A673 (cell line): ENCODE measurements around the gene CCZ1B. TPM values are rescaled to one million over a fixed set of nuclear protein-coding genes. Genes with fewer than 3 reads are reported as not detected.
"Not testable (repeated sequence)": the region's sequence is repeated elsewhere in the genome, so short reads cannot be mapped to it uniquely, and the experiment has no call there.

Experiments
- BruUV-seq: library from RNA; stranded (reverse); fragments of 400-500 nt; replicated peaks from 2 replicates; lab custom pipeline; 2021; lab: Mats Ljungman, UMichigan
- CTCF ChIA-PET: fragments of 300-600 bp; sonication (Branson Sonifier 250); formaldehyde crosslinking; loops from one replicate; lab custom pipeline; 2022; ENCODE audit warnings: antibody characterized with exemption; lab: Charles Lee
- POLR2A ChIA-PET: fragments of 300-600 bp; sonication (Branson Sonifier 250); formaldehyde crosslinking; loops from one replicate; lab custom pipeline; 2022; ENCODE audit warnings: antibody characterized with exemption; ENCODE audit not compliant: low non-redundant PET; lab: Charles Lee
- DNase-seq: peaks from one replicate; pipeline ENCODE4 v3.0.0-alpha.2; 2015; ENCODE audit warnings: low spot score
- H3K27ac ChIP-seq: fragments of 200-600 bp; sonication (generic); 2 replicates; pipeline ENCODE4 v1.5.1; 2016; ENCODE audit warnings: mixed run types, low read depth, mild to moderate bottlenecking, mixed read lengths, antibody characterized with exemption, low read length; ENCODE audit not compliant: poor library complexity, severe bottlenecking
- H3K27me3 ChIP-seq: fragments of 200-600 bp; sonication (generic); replicated peaks from 2 replicates; pipeline ENCODE4 v1.6.1; 2017; ENCODE audit warnings: mixed run types, low read depth, mild to moderate bottlenecking, mixed read lengths, antibody characterized with exemption, low read length; ENCODE audit not compliant: insufficient read depth, poor library complexity
- H3K36me3 ChIP-seq: fragments of 200-600 bp; sonication (generic); 2 replicates; pipeline ENCODE4 v1.6.1; 2016; ENCODE audit warnings: mixed run types, mild to moderate bottlenecking, mixed read lengths, antibody characterized with exemption, low read length; ENCODE audit not compliant: insufficient read depth, poor library complexity, severe bottlenecking
- H3K4me1 ChIP-seq: fragments of 200-600 bp; sonication (generic); 2 replicates; pipeline ENCODE4 v1.6.1; 2017; ENCODE audit warnings: mixed run types, mild to moderate bottlenecking, mixed read lengths, antibody characterized with exemption, low read length; ENCODE audit not compliant: insufficient read depth, poor library complexity, severe bottlenecking
- H3K4me3 ChIP-seq: fragments of 200-600 bp; sonication (generic); 2 replicates; pipeline ENCODE4 v1.5.1; 2016; ENCODE audit warnings: low read depth, mixed run types, mild to moderate bottlenecking, mixed read lengths, low read length; ENCODE audit not compliant: poor library complexity, severe bottlenecking
- H3K9me3 ChIP-seq: fragments of 200-600 bp; sonication (generic); 2 replicates; pipeline ENCODE4 v1.6.1; 2016; ENCODE audit warnings: mixed run types, low read depth, mild to moderate bottlenecking, mixed read lengths, antibody characterized with exemption, low read length; ENCODE audit not compliant: poor library complexity, severe bottlenecking
- intact Hi-C: fragments of 100-400 bp; cut with micrococcal nuclease; formaldehyde crosslinking; loops from one replicate; pipeline ENCODE4 v1.10.0; 2022; ENCODE audit not compliant: unreplicated experiment
- total RNA-seq: library from RNA; stranded (reverse); gene quantifications from 2 replicates; pipeline ENCODE4 v1.2.3, GENCODE V29; 2021

The CCZ1B gene
- total RNA-seq, 1 experiment from 2014 or later, result 72.0 TPM

DNA sequence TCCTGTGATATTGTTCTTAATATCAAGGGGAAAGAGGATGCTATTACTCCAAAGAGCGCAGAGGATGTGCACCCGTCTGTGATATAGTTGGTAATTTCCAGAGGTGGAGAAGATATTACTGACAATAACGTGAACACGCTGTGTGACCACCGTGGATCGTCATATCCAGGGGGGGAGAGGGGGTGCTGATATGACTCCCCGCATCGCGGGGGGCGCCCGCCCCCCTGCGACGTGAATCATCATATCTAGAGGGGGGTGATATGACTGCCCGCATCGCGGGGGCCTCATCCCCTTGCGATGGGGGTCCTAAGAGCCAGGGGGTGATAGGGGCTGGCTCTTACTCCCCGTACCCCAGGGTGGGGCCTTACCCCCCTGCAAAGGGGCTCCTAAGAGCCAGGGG is 21.7 kb upstream of the CCZ1B start:
- POLR2A ChIA-PET, H3K4me1 ChIP-seq, H3K36me3 ChIP-seq, BruUV-seq, H3K4me3 ChIP-seq, H3K9me3 ChIP-seq, intact Hi-C loops, H3K27ac ChIP-seq, DNase-seq, CTCF ChIA-PET, H3K27me3 ChIP-seq: not testable (repeated sequence)

GRCh38 chr7:6845971-6846449 is 19.9 kb upstream of the CCZ1B start:
- CTCF ChIA-PET, H3K36me3 ChIP-seq, intact Hi-C loops, H3K27ac ChIP-seq, H3K4me1 ChIP-seq, BruUV-seq, H3K9me3 ChIP-seq, DNase-seq, H3K4me3 ChIP-seq, POLR2A ChIA-PET, H3K27me3 ChIP-seq: not testable (repeated sequence)

- H3K36me3 ChIP-seq, BruUV-seq, H3K27me3 ChIP-seq, POLR2A ChIA-PET, CTCF ChIA-PET, H3K27ac ChIP-seq, DNase-seq, H3K4me3 ChIP-seq, intact Hi-C loops, H3K4me1 ChIP-seq, H3K9me3 ChIP-seq: not testable (repeated sequence)
Observed at GRCh38 chr7:6843654-6844053, 17.6 kb upstream of the CCZ1B start.

DNA sequence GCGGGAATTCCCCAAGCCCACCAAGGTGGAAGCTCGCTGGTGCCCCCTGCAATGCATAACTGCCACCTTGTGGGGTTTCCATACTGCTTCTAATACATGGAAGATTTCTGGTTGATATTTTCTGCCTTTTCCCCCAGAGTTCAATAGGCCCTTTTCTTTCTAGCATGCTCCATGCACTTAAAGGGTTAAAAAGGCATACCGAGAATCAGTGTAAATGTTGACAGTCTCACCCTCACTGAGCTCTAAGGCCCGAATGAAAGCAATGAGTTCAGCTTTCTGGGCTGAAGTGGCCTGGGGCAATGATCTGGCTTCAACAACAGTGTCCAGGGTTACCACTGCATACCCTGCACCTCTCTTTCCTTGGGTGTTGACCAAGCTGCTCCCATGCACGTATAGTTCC is 17.0 kb upstream of the CCZ1B start:
- DNase-seq, H3K36me3 ChIP-seq, POLR2A ChIA-PET, H3K27me3 ChIP-seq, H3K27ac ChIP-seq, intact Hi-C loops, H3K4me3 ChIP-seq, BruUV-seq, H3K9me3 ChIP-seq, H3K4me1 ChIP-seq, CTCF ChIA-PET: not testable (repeated sequence)

DNA sequence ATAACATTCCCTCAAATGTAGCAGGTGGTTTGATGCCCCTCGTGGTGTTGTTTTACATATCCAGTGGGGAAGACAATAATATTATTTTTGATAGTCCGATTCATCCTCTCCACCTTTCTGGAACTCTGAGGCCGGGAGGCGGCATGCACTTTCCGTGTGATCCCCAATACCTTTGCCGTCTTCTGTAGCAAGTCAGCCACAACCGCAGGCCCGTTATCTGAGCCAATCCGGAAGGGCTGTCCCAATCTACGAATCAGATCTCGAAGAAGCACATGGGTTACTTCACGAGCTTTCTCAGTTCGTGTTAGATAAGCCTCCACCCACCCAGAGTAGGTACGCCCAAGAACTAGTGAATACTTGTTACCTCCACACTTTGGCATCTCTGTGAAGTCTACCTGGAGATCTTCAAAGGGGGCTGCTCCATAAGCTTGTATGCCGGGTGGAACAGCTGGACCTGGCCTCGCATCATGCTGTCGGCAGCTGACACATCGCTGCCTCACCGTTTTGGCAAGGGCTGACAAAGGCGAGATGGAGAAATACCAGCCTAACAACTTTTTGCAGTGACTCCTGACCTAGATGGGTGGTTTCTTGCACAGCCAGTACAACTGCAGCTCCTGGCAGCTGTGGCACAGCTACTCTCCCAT is 16.3 kb upstream of the CCZ1B start:
- H3K27ac ChIP-seq, DNase-seq, CTCF ChIA-PET, H3K4me1 ChIP-seq, H3K4me3 ChIP-seq, intact Hi-C loops, H3K36me3 ChIP-seq, H3K9me3 ChIP-seq, H3K27me3 ChIP-seq, POLR2A ChIA-PET, BruUV-seq: not testable (repeated sequence)

DNA sequence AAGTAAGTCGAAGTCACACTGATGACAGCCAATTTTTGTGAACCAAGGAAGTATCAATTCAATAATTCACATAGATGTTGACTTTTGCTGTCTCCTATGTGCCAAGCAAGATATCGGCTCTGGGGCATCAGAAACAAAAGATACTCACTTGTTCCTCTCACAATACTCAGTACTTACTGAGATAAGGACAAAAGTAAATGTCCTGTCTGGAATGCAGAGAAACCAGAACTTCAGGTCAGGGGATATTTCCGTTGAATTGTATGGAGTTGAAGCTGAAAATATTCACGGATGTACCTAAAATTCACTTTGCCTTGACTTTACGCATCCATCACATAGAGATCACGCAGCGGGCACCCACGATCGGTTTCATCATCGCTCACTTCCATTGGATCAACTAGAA is 11.0 kb upstream of the CCZ1B start:
- BruUV-seq, H3K4me1 ChIP-seq, H3K4me3 ChIP-seq, H3K36me3 ChIP-seq, DNase-seq, CTCF ChIA-PET, POLR2A ChIA-PET, intact Hi-C loops, H3K9me3 ChIP-seq, H3K27ac ChIP-seq: not testable (repeated sequence)
- H3K27me3 ChIP-seq, result peaks cover 18% of the 10 kb centered on the region

DNA sequence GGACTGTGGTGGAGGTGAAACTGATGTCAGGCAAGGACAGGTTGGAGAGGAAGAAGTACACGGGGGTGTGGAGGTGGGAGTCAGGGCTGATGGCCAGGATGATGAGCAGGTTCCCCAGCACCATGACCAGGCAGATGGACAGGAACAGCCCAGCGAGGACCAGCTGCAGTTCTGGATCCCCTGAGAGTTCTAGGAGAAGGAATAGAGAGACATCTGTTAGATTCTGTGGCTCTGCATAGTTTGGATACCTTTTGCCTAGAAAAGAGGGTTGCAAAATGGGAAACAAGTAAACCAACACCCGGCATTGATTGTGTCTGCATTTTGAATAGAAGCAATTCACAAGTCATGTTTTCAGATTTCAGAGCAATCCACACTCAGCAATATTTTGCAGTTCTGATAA is 9.4 kb upstream of the CCZ1B start:
- H3K27ac ChIP-seq, DNase-seq, CTCF ChIA-PET, BruUV-seq, POLR2A ChIA-PET, H3K36me3 ChIP-seq, H3K9me3 ChIP-seq, H3K4me3 ChIP-seq, H3K4me1 ChIP-seq, intact Hi-C loops: not testable (repeated sequence)
- H3K27me3 ChIP-seq, result peaks cover 27% of the 10 kb centered on the region
